Measurements from ENCODE around the gene SLC6A11.

Gene SLC6A11

GRCh38 chr3:10837849-10838248, 21.8 kb downstream of the SLC6A11 start:
- no peak overlapping the region for H4K8ac ChIP-seq (ENCODE audit: low read length)
- no peak overlapping the region for H3K23ac ChIP-seq (ENCODE audit: low read length in 2 of 2)
- H2AK5ac ChIP-seq (ENCODE audit: low read length, severe bottlenecking): no peak overlapping the region
- H4K91ac ChIP-seq (ENCODE audit: low read length): no peak overlapping the region
- WGBS: 83% methylated on average over 8 of the region's 8 CpGs
- H3K27me3 ChIP-seq (ENCODE audit: control insufficient read depth in 1 of 2, insufficient read depth in 1 of 2, low read length in 2 of 2): peaks cover 0 to 76% of the 10 kb centered on the region in 2 experiments
- no peak for DNase-seq
- no peak overlapping the region for H2BK5ac ChIP-seq (ENCODE audit: low read depth, low read length, poor library complexity, severe bottlenecking)
- no peak overlapping the region for H2AFZ ChIP-seq (ENCODE audit: low read depth, low read length)
- no peak overlapping the region for H3K9ac ChIP-seq (ENCODE audit: low read length)
- no peak overlapping the region for H3K4me3 ChIP-seq (ENCODE audit: insufficient read depth in 1 of 2, low read depth in 1 of 2, low read length in 2 of 2)
- no peak overlapping the region for H3K4ac ChIP-seq (ENCODE audit: low read depth in 1 of 2, low read length in 2 of 2)
- no peaks in the 10 kb centered on the region for H3K4me1 ChIP-seq (ENCODE audit: control insufficient read depth, insufficient read depth, low read depth, low read length)
- no peak overlapping the region for H3K4me2 ChIP-seq (ENCODE audit: low read length, poor library complexity, severe bottlenecking)
- H3K27ac ChIP-seq (ENCODE audit: low read length, poor library complexity, severe bottlenecking): no peak overlapping the region
- H3K18ac ChIP-seq (ENCODE audit: low read depth in 1 of 2, low read length in 2 of 2): no peak overlapping the region
- no peaks in the 10 kb centered on the region for H3K79me1 ChIP-seq (replicated peaks; ENCODE audit: low read length, poor library complexity, severe bottlenecking)
- H2BK15ac ChIP-seq (ENCODE audit: low read depth, poor library complexity, severe bottlenecking): no peak overlapping the region
- no peak overlapping the region for H3K14ac ChIP-seq (ENCODE audit: low read length in 2 of 2)
- no peaks in the 10 kb centered on the region for H3K36me3 ChIP-seq (ENCODE audit: control insufficient read depth in 1 of 2, insufficient read depth in 2 of 2, low read depth in 1 of 2, low read length in 2 of 2)
- no peak overlapping the region for H2BK120ac ChIP-seq (ENCODE audit: low read depth, low read length)
- H2BK12ac ChIP-seq (ENCODE audit: low read length in 2 of 2): no peak overlapping the region
- no peaks in the 10 kb centered on the region for H3K9me3 ChIP-seq (ENCODE audit: control insufficient read depth, low read length)

GRCh38 chr3:10839167-10839566, 23.1 kb downstream of the SLC6A11 start:
- Histone ChIP-seq H3K4me2 (ENCODE audit: low read length, poor library complexity, severe bottlenecking) (no peak overlapping the region), H3K4ac (ENCODE audit: low read depth in 1 of 2, low read length in 2 of 2) (no peak overlapping the region), H3K9ac (ENCODE audit: low read length) (no peak overlapping the region), H2BK120ac (ENCODE audit: low read depth, low read length) (no peak overlapping the region), H2AK5ac (ENCODE audit: low read length, severe bottlenecking) (no peak overlapping the region), H3K14ac (ENCODE audit: low read length in 2 of 2) (no peak overlapping the region), H2BK12ac (ENCODE audit: low read length in 2 of 2) (no peak overlapping the region), H3K27me3 (ENCODE audit: control insufficient read depth in 1 of 2, insufficient read depth in 1 of 2, low read length in 2 of 2) (peaks cover 0 to 78% of the 10 kb centered on the region in 2 experiments), H4K91ac (ENCODE audit: low read length) (no peak overlapping the region), H3K36me3 (ENCODE audit: control insufficient read depth in 1 of 2, insufficient read depth in 2 of 2, low read depth in 1 of 2, low read length in 2 of 2) (no peaks in the 10 kb centered on the region), H3K4me3 (ENCODE audit: insufficient read depth in 1 of 2, low read depth in 1 of 2, low read length in 2 of 2) (no peak overlapping the region), H2AFZ (ENCODE audit: low read depth, low read length) (no peak overlapping the region), H3K79me1 (replicated peaks; ENCODE audit: low read length, poor library complexity, severe bottlenecking) (no peaks in the 10 kb centered on the region), H3K18ac (ENCODE audit: low read depth in 1 of 2, low read length in 2 of 2) (no peak overlapping the region), H2BK5ac (ENCODE audit: low read depth, low read length, poor library complexity, severe bottlenecking) (no peak overlapping the region), H3K9me3 (ENCODE audit: control insufficient read depth, low read length) (no peaks in the 10 kb centered on the region), H3K4me1 (ENCODE audit: control insufficient read depth, insufficient read depth, low read depth, low read length) (no peaks in the 10 kb centered on the region), H3K23ac (ENCODE audit: low read length in 2 of 2) (no peak overlapping the region), H3K27ac (ENCODE audit: low read length, poor library complexity, severe bottlenecking) (no peak overlapping the region), H4K8ac (ENCODE audit: low read length) (no peak overlapping the region), H2BK15ac (ENCODE audit: low read depth, poor library complexity, severe bottlenecking) (no peak overlapping the region)
- WGBS: 28% methylated on average over 4 of the region's 4 CpGs
- no peak for DNase-seq

- H2BK120ac ChIP-seq (ENCODE audit: low read depth, low read length): no peak overlapping the region
- WGBS: 75% methylated on average over 4 of the region's 4 CpGs
These were observed 25.1 kb downstream of the SLC6A11 start for GRCh38 chr3:10841100-10841499.

GRCh38 chr3:10843378-10843777, 27.4 kb downstream of the SLC6A11 start:
- no peak for DNase-seq
- no peak overlapping the region for H2BK120ac ChIP-seq (ENCODE audit: low read depth, low read length)
- H2BK12ac ChIP-seq (ENCODE audit: low read length in 2 of 2): no peak overlapping the region
- no peak overlapping the region for H3K14ac ChIP-seq (ENCODE audit: low read length in 2 of 2)
- no peak overlapping the region for H3K18ac ChIP-seq (ENCODE audit: low read depth in 1 of 2, low read length in 2 of 2)
- no peak overlapping the region for H3K27ac ChIP-seq (ENCODE audit: low read length, poor library complexity, severe bottlenecking)
- no peaks in the 10 kb centered on the region for H3K36me3 ChIP-seq (ENCODE audit: control insufficient read depth in 1 of 2, insufficient read depth in 2 of 2, low read depth in 1 of 2, low read length in 2 of 2)
- H3K4me3 ChIP-seq (ENCODE audit: insufficient read depth in 1 of 2, low read depth in 1 of 2, low read length in 2 of 2): no peak overlapping the region
- H3K27me3 ChIP-seq (ENCODE audit: control insufficient read depth in 1 of 2, insufficient read depth in 1 of 2, low read length in 2 of 2): peaks cover 3 to 83% of the 10 kb centered on the region in 2 experiments
- H3K4ac ChIP-seq (ENCODE audit: low read depth in 1 of 2, low read length in 2 of 2): no peak overlapping the region
- no peak overlapping the region for H3K9ac ChIP-seq (ENCODE audit: low read length)
- H4K91ac ChIP-seq (ENCODE audit: low read length): no peak overlapping the region
- H3K4me2 ChIP-seq (ENCODE audit: low read length, poor library complexity, severe bottlenecking): no peak overlapping the region
- no peak overlapping the region for H2AK5ac ChIP-seq (ENCODE audit: low read length, severe bottlenecking)
- H2AFZ ChIP-seq (ENCODE audit: low read depth, low read length): no peak overlapping the region
- no peak overlapping the region for H2BK5ac ChIP-seq (ENCODE audit: low read depth, low read length, poor library complexity, severe bottlenecking)
- no peaks in the 10 kb centered on the region for H3K9me3 ChIP-seq (ENCODE audit: control insufficient read depth, low read length)
- no peak overlapping the region for H2BK15ac ChIP-seq (ENCODE audit: low read depth, poor library complexity, severe bottlenecking)
- no peak overlapping the region for H3K23ac ChIP-seq (ENCODE audit: low read length in 2 of 2)
- H3K79me1 ChIP-seq (replicated peaks; ENCODE audit: low read length, poor library complexity, severe bottlenecking): no peaks in the 10 kb centered on the region
- no peaks in the 10 kb centered on the region for H3K4me1 ChIP-seq (ENCODE audit: control insufficient read depth, insufficient read depth, low read depth, low read length)
- H4K8ac ChIP-seq (ENCODE audit: low read length): no peak overlapping the region
- 74% methylated on average over 3 of the region's 3 CpGs for WGBS

More at GRCh38 chr3:10841100-10841499, 25.1 kb downstream of the SLC6A11 start:
- H3K27ac ChIP-seq (ENCODE audit: low read length, poor library complexity, severe bottlenecking): no peak overlapping the region
- H3K79me1 ChIP-seq (replicated peaks; ENCODE audit: low read length, poor library complexity, severe bottlenecking): no peaks in the 10 kb centered on the region
- no peak overlapping the region for H3K4ac ChIP-seq (ENCODE audit: low read depth in 1 of 2, low read length in 2 of 2)
- H3K9ac ChIP-seq (ENCODE audit: low read length): no peak overlapping the region
- H3K9me3 ChIP-seq (ENCODE audit: control insufficient read depth, low read length): no peaks in the 10 kb centered on the region
- H2BK12ac ChIP-seq (ENCODE audit: low read length in 2 of 2): no peak overlapping the region
- H2BK15ac ChIP-seq (ENCODE audit: low read depth, poor library complexity, severe bottlenecking): no peak overlapping the region
- H3K36me3 ChIP-seq (ENCODE audit: control insufficient read depth in 1 of 2, insufficient read depth in 2 of 2, low read depth in 1 of 2, low read length in 2 of 2): no peaks in the 10 kb centered on the region
- no peak overlapping the region for H3K4me2 ChIP-seq (ENCODE audit: low read length, poor library complexity, severe bottlenecking)
- peaks cover 0 to 77% of the 10 kb centered on the region in 2 experiments for H3K27me3 ChIP-seq (ENCODE audit: control insufficient read depth in 1 of 2, insufficient read depth in 1 of 2, low read length in 2 of 2)
- H3K18ac ChIP-seq (ENCODE audit: low read depth in 1 of 2, low read length in 2 of 2): no peak overlapping the region
- H3K4me3 ChIP-seq (ENCODE audit: insufficient read depth in 1 of 2, low read depth in 1 of 2, low read length in 2 of 2): no peak overlapping the region
- no peak overlapping the region for H4K91ac ChIP-seq (ENCODE audit: low read length)
- no peak overlapping the region for H4K8ac ChIP-seq (ENCODE audit: low read length)
- no peak for DNase-seq
- no peak overlapping the region for H3K23ac ChIP-seq (ENCODE audit: low read length in 2 of 2)
- H2BK5ac ChIP-seq (ENCODE audit: low read depth, low read length, poor library complexity, severe bottlenecking): no peak overlapping the region
- no peak overlapping the region for H3K14ac ChIP-seq (ENCODE audit: low read length in 2 of 2)
- H2AK5ac ChIP-seq (ENCODE audit: low read length, severe bottlenecking): no peak overlapping the region
- no peak overlapping the region for H2AFZ ChIP-seq (ENCODE audit: low read depth, low read length)
- no peaks in the 10 kb centered on the region for H3K4me1 ChIP-seq (ENCODE audit: control insufficient read depth, insufficient read depth, low read depth, low read length)
